Stimulated activated CD8-positive, alpha-beta memory T cell treated with anti-CD3 and anti-CD28 coated beads, Interleukin-15, amount 100 ng/mL, for 1 hour (primary cell): ENCODE measurements around the gene HLA-DQA2.
"Not testable (repeated sequence)": the region's sequence is repeated elsewhere in the genome, so short reads cannot be mapped to it uniquely, and the experiment has no call there.

Experiments
- DNase-seq: peaks from one replicate; pipeline ENCODE4 v3.0.0-alpha.2; 2020; ENCODE audit warnings: low read depth

HLA-DQA2 gene

DNA sequence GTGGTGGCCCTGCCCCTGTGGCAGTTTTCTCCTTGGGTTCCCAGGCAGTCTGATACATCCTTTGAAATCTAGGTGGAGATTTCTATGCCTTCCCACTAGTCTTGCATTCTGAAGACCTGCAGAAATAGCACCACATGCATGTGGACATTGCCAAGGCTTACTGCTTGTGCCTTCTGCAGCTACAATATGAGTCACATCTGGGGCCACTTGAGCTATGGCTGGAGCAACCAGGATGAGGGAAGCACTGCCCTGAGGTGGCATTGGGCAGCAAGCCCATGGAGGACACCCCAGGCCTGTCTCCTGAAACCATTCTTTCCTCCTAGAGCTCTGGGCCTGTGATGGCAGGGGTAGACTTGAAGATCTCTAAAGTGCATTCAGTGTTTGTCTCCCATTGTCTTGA lies 37.8 kb downstream of the HLA-DQA2 start:
- no peak for DNase-seq

DNA sequence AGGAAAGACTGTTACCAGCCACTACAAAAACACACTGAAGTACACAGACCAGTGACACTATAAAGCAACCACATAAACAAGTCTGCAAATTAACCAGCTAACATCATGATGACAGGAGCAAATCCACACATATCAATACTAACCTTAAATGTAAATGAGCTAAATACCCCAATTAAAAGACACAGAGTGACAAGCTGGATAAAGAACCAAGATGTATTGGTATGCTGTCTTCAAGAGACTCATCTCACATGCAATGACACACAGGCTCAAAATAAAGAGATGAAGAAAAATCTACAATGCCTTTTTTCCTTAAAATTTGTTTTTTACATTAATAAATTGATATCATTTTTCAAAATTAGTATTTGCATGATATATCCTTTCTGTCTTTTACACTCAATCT lies 41.7 kb downstream of the HLA-DQA2 start:
- DNase-seq = not testable (repeated sequence)

DNA sequence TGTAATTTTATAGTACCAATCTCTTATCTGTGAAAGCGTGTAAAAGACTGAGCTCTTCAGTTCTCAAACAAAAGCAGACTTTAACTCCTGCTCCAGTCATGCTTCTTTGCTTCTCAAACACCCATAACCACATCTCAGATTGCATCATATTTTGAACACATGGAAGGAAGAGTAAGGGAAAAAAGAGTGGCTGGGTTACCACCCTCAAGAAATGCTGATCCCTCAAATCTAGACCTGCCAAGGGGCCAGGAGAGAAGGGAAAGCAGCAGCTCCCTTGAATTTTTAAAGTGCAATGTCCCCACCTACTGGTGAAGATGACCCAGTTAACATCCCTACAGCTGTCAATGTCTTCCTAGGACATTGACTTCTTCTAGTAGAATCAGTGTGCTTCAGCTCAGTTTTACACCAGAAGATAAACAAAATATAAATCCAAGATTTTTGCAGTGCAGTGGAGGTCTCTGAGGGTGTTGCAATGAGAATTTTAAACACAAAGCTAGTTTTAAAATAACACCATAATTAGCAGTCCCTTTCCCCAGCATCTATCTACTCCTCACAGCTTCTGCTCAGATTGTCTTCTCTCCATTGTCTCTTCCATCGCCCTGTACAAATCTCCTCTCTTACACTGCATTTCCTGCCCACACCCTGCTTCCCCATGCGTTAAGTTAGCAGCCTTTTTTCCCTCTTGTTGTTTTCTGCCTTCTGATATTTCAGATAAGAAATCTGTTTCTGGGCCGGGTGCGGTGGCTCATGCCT lies 44.8 kb downstream of the HLA-DQA2 start:
- DNase-seq = no peak

DNA sequence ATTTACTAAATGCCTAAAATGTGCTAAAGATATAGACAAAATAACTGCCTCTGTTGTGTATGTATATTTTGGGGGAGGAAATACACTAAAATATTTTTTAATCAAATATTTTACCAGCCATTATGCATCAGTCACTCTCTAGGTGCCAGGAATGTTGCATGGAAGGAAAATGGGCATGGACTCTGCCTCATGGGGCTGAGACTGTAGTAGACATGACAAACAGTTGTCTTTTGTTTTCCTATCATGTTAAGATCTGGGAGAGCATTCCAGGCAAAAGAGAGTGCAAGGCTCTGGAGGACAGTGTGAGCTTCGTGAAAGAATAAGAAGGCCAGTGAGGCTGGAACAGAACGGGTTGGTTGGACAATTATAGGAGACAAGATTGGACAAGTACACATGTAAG lies 49.1 kb downstream of the HLA-DQA2 start:
- DNase-seq = no peak

DNA sequence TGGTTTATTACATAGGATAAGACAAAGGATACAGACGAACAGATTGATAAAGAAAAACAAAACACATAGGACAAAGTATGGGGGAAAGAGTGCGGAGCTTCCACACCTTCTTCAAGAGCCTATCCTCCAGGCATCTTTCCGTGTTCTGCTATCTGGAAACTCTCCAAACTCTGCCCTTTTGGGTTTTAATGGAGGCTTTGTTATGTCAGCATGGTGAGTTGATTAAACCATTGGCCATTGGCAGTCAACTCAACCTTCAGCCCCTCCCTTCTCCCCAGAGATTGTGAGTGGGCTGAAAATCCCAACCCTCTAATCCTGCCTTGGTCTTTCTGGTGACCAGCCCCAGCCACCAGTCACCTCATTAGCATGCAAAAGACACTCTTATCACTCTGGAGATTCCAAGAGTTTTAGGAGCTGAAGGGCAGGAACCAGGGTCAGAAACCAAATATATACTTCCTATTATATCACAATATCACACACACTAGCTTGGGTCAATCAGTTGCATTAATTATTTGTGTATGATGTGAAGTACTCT lies 51.8 kb downstream of the HLA-DQA2 start:
- DNase-seq = no peak

DNA sequence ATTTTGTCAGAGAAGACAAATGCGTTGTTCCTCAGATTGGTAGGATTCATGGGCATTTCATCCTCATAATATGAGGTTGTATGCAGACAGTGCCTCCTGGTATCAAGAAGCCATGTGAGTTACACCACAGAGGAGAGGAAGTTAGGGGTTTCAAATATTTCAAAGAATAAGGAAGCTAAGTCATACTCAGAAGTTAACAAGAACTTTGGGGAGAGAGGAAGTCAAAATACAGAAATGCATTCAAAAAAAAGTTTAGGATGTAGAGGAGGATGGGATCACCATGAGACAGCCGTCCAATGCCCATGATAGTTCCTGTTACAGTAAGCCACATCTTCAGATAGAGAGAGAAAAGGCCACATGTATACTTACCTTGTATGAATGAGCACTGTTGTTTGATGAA lies 53.3 kb downstream of the HLA-DQA2 start:
- no peak for DNase-seq
